Heart right ventricle (tissue), 16 donors: Measurements from ENCODE around the gene CD72. TPM values are rescaled to one million over a fixed set of nuclear protein-coding genes. Genes with fewer than 3 reads are reported as not detected.
A peak's percentile ranks its signal among the peaks of the same experiment; 100 is the strongest.

ENCODE experiments used
- ATAC-seq, 8 donors: fragments of 200-7000 bp; cut with Tn5 transposase; one replicate each; pipeline ENCODE4 v1.9.1; 2020; ENCODE audit warnings: mild to moderate bottlenecking in 8 of 8, moderate library complexity in 8 of 8, moderate number of reproducible peaks in 1 of 8
- DNase-seq, 2 donors: peaks; one replicate each; pipeline ENCODE4 v3.0.0-alpha.2; 2020
- H3K27ac ChIP-seq, 10 donors: fragments of 200-600 bp; sonication (generic) in 2 of 10; one replicate each; pipeline versions ENCODE4 v1.5.0 to v1.8.0; 2020 to 2022; ENCODE audit warnings: mild to moderate bottlenecking in 3 of 10
- H3K27me3 ChIP-seq, 7 donors: fragments of 200-600 bp; one replicate each; pipeline ENCODE4 v1.8.0; 2021 to 2022; ENCODE audit warnings: mild to moderate bottlenecking in 2 of 7
- H3K36me3 ChIP-seq, 9 donors: fragments of 200-600 bp; sonication (generic) in 1 of 9; one replicate each; pipeline versions ENCODE4 v1.5.0 to v1.8.0; 2020 to 2022; ENCODE audit warnings: mild to moderate bottlenecking in 2 of 9
- H3K4me1 ChIP-seq, 9 donors: fragments of 200-600 bp; sonication (generic) in 1 of 9; one replicate each; pipeline versions ENCODE4 v1.5.0 to v1.8.0; 2020 to 2022; ENCODE audit warnings: mild to moderate bottlenecking in 4 of 9
- H3K4me3 ChIP-seq, 10 donors: fragments of 200-600 bp; sonication (generic) in 2 of 10; one replicate each; pipeline versions ENCODE4 v1.5.0 to v1.8.0; 2020 to 2022; ENCODE audit warnings: mild to moderate bottlenecking in 7 of 10, moderate library complexity in 2 of 10
- H3K9me3 ChIP-seq, 11 donors: fragments of 200-600 bp in 10 of 11; sonication (generic) in 2 of 11; one replicate each; pipeline versions ENCODE4 v1.5.0 to v1.8.0; 2013 to 2022; ENCODE audit warnings: mild to moderate bottlenecking in 2 of 11, control low read depth in 1 of 11, moderate library complexity in 1 of 11
- WGBS, 2 donors: extraction: QIAGEN DNeasy Blood & Tissue Kit; methylation state at CpG; one replicate each; pipeline ENCODE4 v1.1.7; 2013; ENCODE audit warnings: inconsistent platforms in 1 of 2; 5-methylcytosine and 5-hydroxymethylcytosine counted together
- intact Hi-C, 10 donors: fragments of 100-400 bp; cut with DNase I; formaldehyde crosslinking; loops; one replicate each; pipeline versions ENCODE4 v1.11.1 to v1.14.2; 2022
- polyA plus RNA-seq, 2 donors: library from polyadenylated mRNA; stranded (reverse); fragments of 200-250 nt; gene quantifications; one replicate each; pipeline ENCODE4 v1.2.3, GENCODE V29; 2013
- total RNA-seq, 10 donors: library from RNA; stranded (reverse); fragmentation: NEBNext Ultra II Directional in 3 of 10; extraction: Animal tissue kit (Norgen Biotek cat#: 25700) in 3 of 10; gene quantifications; one replicate each; pipeline versions ENCODE4 v1.2.1 to v1.2.4, GENCODE V29; 2021 to 2023
- TF ChIP-seq, protein P1 (sequence below), 9 donors: fragments of 200-600 bp; sonication (generic) in 2 of 9; IDR thresholded peaks; one replicate each; pipeline versions ENCODE4 v1.5.0 to v1.8.0; 2021 to 2022; ENCODE audit warnings: antibody characterized with exemption in 9 of 9, mild to moderate bottlenecking in 5 of 9, moderate library complexity in 1 of 9
- donor health status: Arrhythmogenic right ventricular cardiomyopathy.
- donor health status: ischemic (EF 13 %, LVEDD 7.1; RV severe dilation, severe dysfunction).
- donor health status: healthy with polysubstance abuse.
- donor health status: DM: no; HTN: yes; CAD: no.
- donor health status: DM: no; HTN: no; CAD: no.
- donor health status: ischemic (EF 25% LVEDD 6.9; RV normal size, moderate dysfunction).
- donor health status: ischemic (EF 25% LVEDD 5.7; RV mildly dilated, moderate dysfunction).
- donor health status: healthy.
- donor health status: DM: yes; HTN: yes; CAD: no.
- donor health status: Ischemic cardiomyopathy.
- donor health status: ischemic (EF 35%, LVEDD 5.7; RV mildly dilated, moderate dysfunction).
- donor health status: nonischemic (EF 11% LVEDD 7.7; RV severe dilation, severe dysfunction).
- donor health status: DM: yes; HTN: yes; CAD: no.
- donor health status: PGD.
- donor health status: ischemic (EF 29% LVEDD 5.4; RV normal size, mild dysfunction).
- donor health status: nonischemic (EF 23%, LVEDD 6.1; RV moderate dilation, normal function).

Gene CD72
- total and polyA plus RNA-seq, 12 donors, result 0.43 to 6.8 (median 0.54) TPM; not detected in 1

DNA sequence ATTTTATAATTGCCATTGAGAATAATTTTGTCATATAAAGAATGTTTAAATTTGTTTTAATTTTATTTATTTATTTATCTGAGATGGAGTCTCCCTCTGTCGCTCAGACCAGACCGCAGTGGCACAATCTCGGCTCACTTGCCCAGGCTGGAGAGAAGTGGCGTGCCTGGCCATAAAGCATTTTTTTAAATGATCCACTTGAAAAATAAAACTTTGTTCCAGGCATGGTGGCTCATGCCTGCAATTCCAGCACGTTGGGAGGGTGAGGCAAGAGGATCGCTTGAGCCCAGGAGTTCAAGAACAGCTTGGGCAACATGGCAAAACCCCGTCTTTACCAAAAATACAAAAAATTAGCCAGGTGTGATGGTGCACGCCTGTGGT lies 34.6 kb upstream of the CD72 start:
- DNase-seq (no peak), ATAC-seq (no peak)
- Histone ChIP-seq H3K36me3 (no peaks in the 10 kb centered on the region), H3K4me1 (peaks cover 0 to 55% (median 7%) of the 10 kb centered on the region in 9 donors), H3K27ac (peak overlapping the region in 1 of 10 donors; percentile 59), H3K27me3 (no peaks in the 10 kb centered on the region), H3K9me3 (no peaks in the 10 kb centered on the region), H3K4me3 (no peak overlapping the region)
- intact Hi-C loops, result loop anchor here in 5 of 10 donors (5.0 to 10.0 kb wide), 5 partner anchors 44 to 252 kb away; partner anchors contain the start of genes HINT2 (in 2 of the 5), SPAG8 (in 2 of the 5), CREB3 (in 1 of the 5) and HRCT1 (in 1 of the 5)
- WGBS, 2 donors, result 91 to 95% methylated on average over 8 of the region's 8 CpGs
- TF ChIP-seq, protein P1, sequence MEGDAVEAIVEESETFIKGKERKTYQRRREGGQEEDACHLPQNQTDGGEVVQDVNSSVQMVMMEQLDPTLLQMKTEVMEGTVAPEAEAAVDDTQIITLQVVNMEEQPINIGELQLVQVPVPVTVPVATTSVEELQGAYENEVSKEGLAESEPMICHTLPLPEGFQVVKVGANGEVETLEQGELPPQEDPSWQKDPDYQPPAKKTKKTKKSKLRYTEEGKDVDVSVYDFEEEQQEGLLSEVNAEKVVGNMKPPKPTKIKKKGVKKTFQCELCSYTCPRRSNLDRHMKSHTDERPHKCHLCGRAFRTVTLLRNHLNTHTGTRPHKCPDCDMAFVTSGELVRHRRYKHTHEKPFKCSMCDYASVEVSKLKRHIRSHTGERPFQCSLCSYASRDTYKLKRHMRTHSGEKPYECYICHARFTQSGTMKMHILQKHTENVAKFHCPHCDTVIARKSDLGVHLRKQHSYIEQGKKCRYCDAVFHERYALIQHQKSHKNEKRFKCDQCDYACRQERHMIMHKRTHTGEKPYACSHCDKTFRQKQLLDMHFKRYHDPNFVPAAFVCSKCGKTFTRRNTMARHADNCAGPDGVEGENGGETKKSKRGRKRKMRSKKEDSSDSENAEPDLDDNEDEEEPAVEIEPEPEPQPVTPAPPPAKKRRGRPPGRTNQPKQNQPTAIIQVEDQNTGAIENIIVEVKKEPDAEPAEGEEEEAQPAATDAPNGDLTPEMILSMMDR (IDR thresholded peaks at IDR 0.05), result no peak

DNA sequence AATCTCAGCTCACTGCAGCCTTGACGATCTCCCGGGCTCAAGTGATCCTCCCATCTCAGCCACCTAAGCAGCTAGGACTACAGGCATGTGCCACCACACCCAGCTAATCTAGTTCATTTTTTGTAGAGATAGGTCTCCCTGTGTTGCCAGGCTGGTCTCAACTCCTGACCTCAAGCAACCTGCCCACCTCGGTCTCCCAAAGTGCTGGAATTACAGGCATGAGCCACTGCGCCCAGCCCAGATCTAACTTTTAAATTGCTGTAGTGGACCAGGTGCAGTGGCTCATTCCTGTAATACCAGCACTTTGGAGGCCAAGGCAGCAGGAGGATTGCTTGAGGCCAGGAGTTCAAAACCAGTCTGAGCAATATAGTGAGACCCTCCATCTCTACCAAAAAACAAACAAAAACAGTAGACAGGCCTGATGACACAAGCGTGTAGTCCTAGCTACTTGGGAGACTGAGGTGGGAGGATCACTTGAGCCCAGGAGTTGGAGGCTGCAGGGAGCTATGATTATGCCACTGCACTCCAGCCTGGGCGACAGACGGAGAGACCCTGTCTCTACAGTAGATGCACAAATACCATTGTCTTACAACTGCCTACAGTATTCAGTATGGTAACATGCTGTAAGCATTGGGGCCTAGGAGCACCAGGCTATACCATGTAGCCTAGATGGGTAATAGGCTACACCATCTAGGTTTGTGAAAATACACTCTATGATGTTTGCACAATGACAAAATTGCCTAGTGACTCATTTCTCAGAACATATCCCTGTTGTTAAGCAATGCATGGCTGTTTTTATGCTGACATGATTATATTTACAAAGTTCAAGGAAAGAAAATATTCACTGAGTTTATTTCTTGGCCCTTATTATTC lies 34.0 kb upstream of the CD72 start:
- TF ChIP-seq, protein P1 (IDR thresholded peaks at IDR 0.05), result no peak
- no peaks in the 10 kb centered on the region for H3K9me3 ChIP-seq
- H3K4me1 ChIP-seq, result peaks cover 0 to 57% (median 8%) of the 10 kb centered on the region in 9 donors
- H3K27ac ChIP-seq, result peak overlapping the region in 1 of 10 donors; percentile 59
- H3K36me3 ChIP-seq, result no peaks in the 10 kb centered on the region
- intact Hi-C loops, result loop anchor here in 5 of 10 donors (5.0 to 10.0 kb wide), 5 partner anchors 45 to 253 kb away; partner anchors contain the start of genes HINT2 (in 2 of the 5), SPAG8 (in 2 of the 5), CREB3 (in 1 of the 5) and HRCT1 (in 1 of the 5)
- DNase-seq (no peak), ATAC-seq (no peak)
- 82 to 85% methylated on average over 7 of the region's 7 CpGs for WGBS, 2 donors
- no peak overlapping the region for H3K4me3 ChIP-seq
- no peaks in the 10 kb centered on the region for H3K27me3 ChIP-seq

DNA sequence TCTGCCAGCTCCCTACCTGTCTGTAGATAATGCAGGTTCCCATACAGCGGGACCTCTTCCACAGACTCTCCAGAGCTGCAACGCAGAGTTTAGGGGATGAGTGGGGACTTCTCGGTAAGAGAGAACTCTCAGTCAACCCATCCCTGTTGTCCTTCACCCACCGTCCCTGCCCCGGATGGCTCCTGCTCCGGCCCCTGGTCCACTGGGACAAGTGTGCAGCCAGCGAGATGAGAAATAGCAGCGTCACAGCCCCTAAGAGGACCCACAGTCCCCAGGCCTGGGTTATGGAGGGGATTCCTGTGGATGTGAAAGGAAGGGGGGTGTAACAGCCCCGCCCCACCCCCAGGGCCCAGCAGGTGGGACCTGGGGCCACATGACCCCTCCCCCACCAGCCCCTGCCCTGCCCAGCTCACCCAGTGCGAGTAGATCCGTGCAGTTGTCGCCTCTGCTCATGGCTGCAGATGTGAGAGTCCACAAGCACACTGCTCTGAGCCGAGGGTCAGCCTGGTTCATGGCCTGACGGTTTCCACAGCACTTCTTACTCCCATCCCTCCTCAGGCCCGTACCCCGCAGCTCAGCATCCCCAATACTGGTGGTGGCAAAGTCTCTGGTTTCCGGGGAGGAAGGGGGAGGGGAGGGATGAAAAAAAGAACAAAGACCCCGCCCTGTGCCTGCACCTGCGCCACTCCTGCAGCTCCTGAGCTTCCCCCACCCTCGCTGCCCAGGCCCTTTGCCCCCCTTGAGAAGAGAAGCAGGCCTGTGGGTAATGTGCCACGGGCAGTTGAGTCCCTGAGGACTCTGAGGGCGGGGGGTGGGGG lies 32.3 kb upstream of the CD72 start, which contains the start of gene SIT1:
TSS of gene SIT1 (minus strand) at position 591 of the 818 bp plus-strand sequence. CDS start at position 513, 78 bp downstream.
- DNase-seq (no peak), ATAC-seq (no peak)
- intact Hi-C loops, result loop anchor here in 5 of 10 donors (5.0 to 10.0 kb wide), 5 partner anchors 46 to 254 kb away; partner anchors contain the start of genes HINT2 (in 2 of the 5), SPAG8 (in 2 of the 5), CREB3 (in 1 of the 5) and HRCT1 (in 1 of the 5)
- TF ChIP-seq, protein P1 (IDR thresholded peaks at IDR 0.05), result no peak
- 67% methylated on average over 22 of the region's 22 CpGs for WGBS, 2 donors
- Histone ChIP-seq H3K9me3 (no peaks in the 10 kb centered on the region), H3K4me3 (peak within 1 kb of the TSS in 3 of 10 donors; percentile 5 to 50 (median 20)), H3K36me3 (no peaks in the 10 kb centered on the region), H3K27me3 (no peaks in the 10 kb centered on the region), H3K4me1 (peaks cover 0 to 63% (median 12%) of the 10 kb centered on the region in 9 donors), H3K27ac (peak within 1 kb of the TSS in 5 of 10 donors; percentile 10 to 85 (median 50))
